Liver (tissue), 9 donors: Measurements from ENCODE around the gene KCNQ5. TPM values are rescaled to one million over a fixed set of nuclear protein-coding genes. Genes with fewer than 3 reads are reported as not detected.
"Not testable (repeated sequence)": the region's sequence is repeated elsewhere in the genome, so short reads cannot be mapped to it uniquely, and the experiment has no call there.

Experiments used
- DNase-seq: peaks from one replicate; pipeline ENCODE4 v3.0.0-alpha.2; 2017; ENCODE audit warnings: low spot score
- H3K27ac ChIP-seq, 2 donors: one replicate each; pipeline ENCODE4 v1.7.0; 2013; ENCODE audit warnings: inconsistent platforms in 2 of 2, low read length in 2 of 2, control low read depth in 1 of 2, low read depth in 1 of 2, mild to moderate bottlenecking in 1 of 2
- H3K27me3 ChIP-seq, 4 donors: one replicate each; pipeline versions ENCODE4 v1.6.1 to v1.7.0; 2013; ENCODE audit warnings: low read length in 3 of 4, inconsistent platforms in 1 of 4, mild to moderate bottlenecking in 1 of 4, moderate library complexity in 1 of 4; ENCODE audit not compliant: control insufficient read depth in 4 of 4, insufficient read depth in 4 of 4
- H3K36me3 ChIP-seq, 4 donors: one replicate each; pipeline versions ENCODE4 v1.6.1 to v1.7.0; 2013; ENCODE audit warnings: low read length in 3 of 4, mild to moderate bottlenecking in 3 of 4, low read depth in 1 of 4, moderate library complexity in 1 of 4; ENCODE audit not compliant: control insufficient read depth in 4 of 4, insufficient read depth in 3 of 4
- H3K4me1 ChIP-seq, 4 donors: one replicate each; pipeline versions ENCODE4 v1.6.1 to v1.7.0; 2013; ENCODE audit warnings: low read length in 3 of 4, mild to moderate bottlenecking in 3 of 4, moderate library complexity in 1 of 4; ENCODE audit not compliant: control insufficient read depth in 4 of 4, insufficient read depth in 4 of 4
- H3K4me3 ChIP-seq, 3 donors: one replicate each; pipeline versions ENCODE4 v1.6.1 to v1.7.0; 2013; ENCODE audit warnings: low read length in 3 of 3, control low read depth in 1 of 3, low read depth in 1 of 3, mild to moderate bottlenecking in 1 of 3
- H3K9ac ChIP-seq, 2 donors: one replicate each; pipeline ENCODE4 v1.7.0; 2013; ENCODE audit warnings: low read length in 2 of 2, mild to moderate bottlenecking in 2 of 2, moderate library complexity in 2 of 2, control low read depth in 1 of 2, low read depth in 1 of 2
- H3K9me3 ChIP-seq, 4 donors: one replicate each; pipeline versions ENCODE4 v1.6.1 to v1.7.0; 2013; ENCODE audit warnings: low read length in 3 of 4; ENCODE audit not compliant: control insufficient read depth in 4 of 4
- CTCF ChIP-seq: fragments of 150-350 bp; IDR thresholded peaks from 2 replicates; pipeline ENCODE4 v1.5.1; 2017; ENCODE audit warnings: improper control_type of control experiment, low read depth, low read length; ENCODE audit not compliant: missing input control
- EGR1 ChIP-seq, 2 donors: IDR thresholded peaks; 2 replicates each; pipeline ENCODE4 v1.6.1; 2016 to 2018; ENCODE audit warnings: antibody characterized with exemption in 2 of 2, low read depth in 2 of 2
- FOXA2 ChIP-seq: IDR thresholded peaks from 2 replicates; pipeline ENCODE4 v1.6.1; 2016; ENCODE audit warnings: antibody characterized with exemption
- GABPA ChIP-seq, 2 donors: IDR thresholded peaks in 1 of 2; conservative IDR thresholded peaks in 1 of 2; 2 replicates each; pipeline ENCODE4 v1.6.1; 2016; ENCODE audit warnings: antibody characterized with exemption in 2 of 2, mild to moderate bottlenecking in 1 of 2, moderate library complexity in 1 of 2
- HNF4A ChIP-seq, 2 donors: conservative IDR thresholded peaks; 2 replicates each; pipeline ENCODE4 v1.6.1; 2016; ENCODE audit warnings: antibody characterized with exemption in 2 of 2, mild to moderate bottlenecking in 2 of 2
- HNF4G ChIP-seq: IDR thresholded peaks from 2 replicates; pipeline ENCODE4 v1.6.1; 2016; ENCODE audit warnings: antibody characterized with exemption
- JUND ChIP-seq, 2 donors: IDR thresholded peaks; 2 replicates each; pipeline ENCODE4 v1.6.1; 2016; ENCODE audit warnings: antibody characterized with exemption in 2 of 2
- NR2F2 ChIP-seq: IDR thresholded peaks from 2 replicates; pipeline ENCODE4 v1.6.1; 2016; ENCODE audit warnings: antibody characterized with exemption
- RAD21 ChIP-seq, 2 donors: IDR thresholded peaks; 2 replicates each; pipeline ENCODE4 v1.6.1; 2016; ENCODE audit warnings: antibody characterized with exemption in 2 of 2, mild to moderate bottlenecking in 2 of 2
- SP1 ChIP-seq: IDR thresholded peaks from 2 replicates; pipeline ENCODE4 v1.6.1; 2018; ENCODE audit warnings: antibody characterized with exemption, mild to moderate bottlenecking
- YY1 ChIP-seq: IDR thresholded peaks from 2 replicates; pipeline ENCODE4 v1.6.1; 2016; ENCODE audit warnings: antibody characterized with exemption, mild to moderate bottlenecking
- ZBTB33 ChIP-seq: IDR thresholded peaks from 2 replicates; pipeline ENCODE4 v1.6.1; 2016; ENCODE audit warnings: antibody characterized with exemption
- WGBS: extraction: QIAGEN DNeasy Blood & Tissue Kit; methylation state at CpG from one replicate; pipeline ENCODE4 v1.1.7; 2013; 5-methylcytosine and 5-hydroxymethylcytosine counted together
- polyA plus RNA-seq, 2 donors: library from polyadenylated mRNA; stranded (reverse) in 1 of 2; unstranded in 1 of 2; fragments of 200-250 nt in 1 of 2; fragments of >200 nt in 1 of 2; fragmentation: Nextera tagmentation in 1 of 2; extraction: Ambion mirVana in 1 of 2; gene quantifications; one replicate each; pipeline versions ENCODE4 v1.2.1 to v1.2.3, GENCODE V29; 2013 to 2015
- total RNA-seq, 2 donors: library from RNA; depleted of rRNA; stranded (reverse); fragments of >200 nt; gene quantifications; one replicate each; pipeline ENCODE4 v1.2.3, GENCODE V29; 2014
- TF ChIP-seq, protein P1 (sequence below): IDR thresholded peaks from 2 replicates; pipeline ENCODE4 v1.6.1; 2016; ENCODE audit warnings: antibody characterized with exemption, mild to moderate bottlenecking
- TF ChIP-seq, protein P2 (sequence below): IDR thresholded peaks from 2 replicates; pipeline ENCODE4 v1.6.1; 2016; ENCODE audit warnings: antibody characterized with exemption
- donor health status: healthy.
- donor health status: healthy.
- donor health status: healthy.
- donor health status: healthy.
- donor health status: healthy.

KCNQ5 gene
- total and polyA plus RNA-seq, 4 donors, result 0.02 to 1.1 (median 0.15) TPM

DNA sequence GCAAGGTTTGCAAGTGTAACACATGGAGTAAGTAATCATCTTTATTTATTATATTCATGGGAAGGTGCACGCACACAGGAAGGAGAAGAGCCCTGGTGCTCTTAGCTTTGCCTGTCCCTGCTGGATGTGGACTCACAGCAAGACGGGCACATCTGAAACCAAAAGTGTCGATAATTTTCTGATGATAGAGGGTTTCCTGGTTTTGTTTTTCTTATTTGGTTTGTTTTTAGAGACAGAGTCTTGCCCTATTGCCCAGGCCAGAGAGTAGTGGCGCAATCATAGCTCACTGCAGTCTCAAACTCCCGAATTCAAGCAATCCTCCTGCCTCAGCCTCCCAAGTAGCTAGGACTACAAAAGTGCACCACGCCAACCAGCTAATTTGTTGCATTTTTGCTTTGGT lies 611.2 kb downstream of the KCNQ5 start:
- H3K4me3 ChIP-seq, result no peak overlapping the region
- H3K36me3 ChIP-seq, result no peaks in the 10 kb centered on the region
- H3K4me1 ChIP-seq, result no peaks in the 10 kb centered on the region
- no peak overlapping the region for H3K9ac ChIP-seq
- DNase-seq, result no peak
- H3K27ac ChIP-seq, result no peak overlapping the region
- TF ChIP-seq EGR1 (IDR thresholded peaks at IDR 0.05; ENCODE audit: low read depth in 2 of 2) (no peak), YY1 (no peak), GABPA (IDR thresholded peaks at IDR 0.05 in 1 of 2, conservative IDR thresholded peaks at IDR 0.05 in 1 of 2) (no peak), FOXA2 (no peak), JUND (IDR thresholded peaks at IDR 0.05) (no peak), HNF4G (no peak), HNF4A (conservative IDR thresholded peaks at IDR 0.05) (no peak), ZBTB33 (no peak), NR2F2 (no peak), RAD21 (IDR thresholded peaks at IDR 0.05) (no peak), SP1 (no peak), CTCF (no peak)
- TF ChIP-seq, protein P1, sequence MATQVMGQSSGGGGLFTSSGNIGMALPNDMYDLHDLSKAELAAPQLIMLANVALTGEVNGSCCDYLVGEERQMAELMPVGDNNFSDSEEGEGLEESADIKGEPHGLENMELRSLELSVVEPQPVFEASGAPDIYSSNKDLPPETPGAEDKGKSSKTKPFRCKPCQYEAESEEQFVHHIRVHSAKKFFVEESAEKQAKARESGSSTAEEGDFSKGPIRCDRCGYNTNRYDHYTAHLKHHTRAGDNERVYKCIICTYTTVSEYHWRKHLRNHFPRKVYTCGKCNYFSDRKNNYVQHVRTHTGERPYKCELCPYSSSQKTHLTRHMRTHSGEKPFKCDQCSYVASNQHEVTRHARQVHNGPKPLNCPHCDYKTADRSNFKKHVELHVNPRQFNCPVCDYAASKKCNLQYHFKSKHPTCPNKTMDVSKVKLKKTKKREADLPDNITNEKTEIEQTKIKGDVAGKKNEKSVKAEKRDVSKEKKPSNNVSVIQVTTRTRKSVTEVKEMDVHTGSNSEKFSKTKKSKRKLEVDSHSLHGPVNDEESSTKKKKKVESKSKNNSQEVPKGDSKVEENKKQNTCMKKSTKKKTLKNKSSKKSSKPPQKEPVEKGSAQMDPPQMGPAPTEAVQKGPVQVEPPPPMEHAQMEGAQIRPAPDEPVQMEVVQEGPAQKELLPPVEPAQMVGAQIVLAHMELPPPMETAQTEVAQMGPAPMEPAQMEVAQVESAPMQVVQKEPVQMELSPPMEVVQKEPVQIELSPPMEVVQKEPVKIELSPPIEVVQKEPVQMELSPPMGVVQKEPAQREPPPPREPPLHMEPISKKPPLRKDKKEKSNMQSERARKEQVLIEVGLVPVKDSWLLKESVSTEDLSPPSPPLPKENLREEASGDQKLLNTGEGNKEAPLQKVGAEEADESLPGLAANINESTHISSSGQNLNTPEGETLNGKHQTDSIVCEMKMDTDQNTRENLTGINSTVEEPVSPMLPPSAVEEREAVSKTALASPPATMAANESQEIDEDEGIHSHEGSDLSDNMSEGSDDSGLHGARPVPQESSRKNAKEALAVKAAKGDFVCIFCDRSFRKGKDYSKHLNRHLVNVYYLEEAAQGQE, result no peak
- TF ChIP-seq, protein P2, sequence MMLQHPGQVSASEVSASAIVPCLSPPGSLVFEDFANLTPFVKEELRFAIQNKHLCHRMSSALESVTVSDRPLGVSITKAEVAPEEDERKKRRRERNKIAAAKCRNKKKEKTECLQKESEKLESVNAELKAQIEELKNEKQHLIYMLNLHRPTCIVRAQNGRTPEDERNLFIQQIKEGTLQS, result no peak
- no peaks in the 10 kb centered on the region for H3K9me3 ChIP-seq
- no peaks in the 10 kb centered on the region for H3K27me3 ChIP-seq
- 84% methylated on average over 6 of the region's 6 CpGs for WGBS

- H3K27me3 ChIP-seq, H3K9ac ChIP-seq, H3K4me3 ChIP-seq, DNase-seq, H3K27ac ChIP-seq, H3K4me1 ChIP-seq, H3K9me3 ChIP-seq, H3K36me3 ChIP-seq: not testable (repeated sequence)
- 59% methylated on average over 3 of the region's 3 CpGs for WGBS
These were observed 612.1 kb downstream of the KCNQ5 start for GRCh38 chr6:73233971-73234370.
